Measurements from ENCODE around the gene SMIM14. TPM values are rescaled to one million over a fixed set of nuclear protein-coding genes. Genes with fewer than 3 reads are reported as not detected.

The SMIM14 gene
- total and polyA plus RNA-seq, 9 of the 15 experiments (the other 6 are each of a cell fraction or from before 2014, with no cell fraction given), result 0.98 to 3.7 (median 2.2) TPM

GRCh38 chr4:39638354-39639239 is at the start of gene SMIM14 (continued):
- TF ChIP-seq MLLT1 (IDR thresholded peaks at IDR 0.05) (peak in 1 of 2 experiments; percentile 40; a peak in 1 of 4 replicates), ILF3 (IDR thresholded peaks at IDR 0.05; ENCODE audit: borderline replicate concordance) (no peak), RBFOX2 (IDR thresholded peaks at IDR 0.05; ENCODE audit: low read depth, low read length) (peak; percentile 97), THAP7 (CRISPR knock-in tag; IDR thresholded peaks at IDR 0.05) (0 out of 2 replicates have a peak, but pooled peaks have one; percentile 26), E2F4 (CRISPR knock-in tag; IDR thresholded peaks at IDR 0.05; ENCODE audit: low read depth) (peak; percentile 79), GATAD2A (IDR thresholded peaks at IDR 0.05) (peak; percentile 71; the same call in 1 of the 2 replicates), TRIM24 (IDR thresholded peaks at IDR 0.05) (peak; percentile 78 to 79), FIP1L1 (IDR thresholded peaks at IDR 0.05; ENCODE audit: low read depth, low read length, poor library complexity, severe bottlenecking) (no peak), ZNF280B (CRISPR knock-in tag; IDR thresholded peaks at IDR 0.05) (no peak), NONO (IDR thresholded peaks at IDR 0.05; ENCODE audit: low read depth in 2 of 2, low read length in 1 of 2) (no peak; a peak in 1 of 4 replicates), ID3 (CRISPR knock-in tag; IDR thresholded peaks at IDR 0.05) (no peak), ID3 (tag; IDR thresholded peaks at IDR 0.05) (no peak), NCOR1 (IDR thresholded peaks at IDR 0.05) (peak; percentile 74), SRSF3 (IDR thresholded peaks at IDR 0.05; ENCODE audit: insufficient read depth, low read length) (no peak), FOXA3 (CRISPR knock-in tag; conservative IDR thresholded peaks at IDR 0.05 in 1 of 2, IDR thresholded peaks at IDR 0.05 in 1 of 2) (0 out of 4 replicates have a peak, but pooled peaks of 1 of the 2 experiments have one; percentile 25), HMGXB4 (CRISPR knock-in tag; IDR thresholded peaks at IDR 0.05) (no peak), MXI1 (IDR thresholded peaks at IDR 0.05; ENCODE audit: low read depth, low read length) (no peak), XRCC4 (IDR thresholded peaks at IDR 0.05; ENCODE audit: extremely low read depth, insufficient read depth, insufficient read length) (no peak), TCF7 (IDR thresholded peaks at IDR 0.05; ENCODE audit: borderline replicate concordance) (no peak), TBP (optimal IDR thresholded peaks at IDR 0.05; ENCODE audit: low read depth, low read length) (peak; percentile 77)

Data from K562 (cell line).